ENCODE data around the gene SDK2.
A peak's percentile ranks its signal among the peaks of the same experiment; 100 is the strongest.

SDK2 gene

GRCh38 chr17:73390221-73390620, 254.0 kb downstream of the SDK2 start:
- no peak for DNase-seq (ENCODE audit: low spot score)

GRCh38 chr17:73389411-73389810, 254.8 kb downstream of the SDK2 start:
- no peak for DNase-seq (ENCODE audit: low spot score)

GRCh38 chr17:73388578-73388905, 255.7 kb downstream of the SDK2 start:
- DNase-seq (ENCODE audit: low spot score) = no peak

GRCh38 chr17:73387746-73388577, 256.3 kb downstream of the SDK2 start:
- no peak for DNase-seq (ENCODE audit: low spot score)

- no peak for DNase-seq (ENCODE audit: low spot score)
Observed at GRCh38 chr17:73386561-73386960, 257.7 kb downstream of the SDK2 start.

- DNase-seq (ENCODE audit: low spot score) = no peak
Observed at GRCh38 chr17:73384926-73385325, 259.3 kb downstream of the SDK2 start.

- no peak for DNase-seq (ENCODE audit: low spot score)
Observed at GRCh38 chr17:73380439-73381106, 263.7 kb downstream of the SDK2 start.

- DNase-seq (ENCODE audit: low spot score) = no peak
Observed at GRCh38 chr17:73379826-73380225, 264.4 kb downstream of the SDK2 start.

- no peak for DNase-seq (ENCODE audit: low spot score)
Observed at GRCh38 chr17:73378974-73379470, 265.2 kb downstream of the SDK2 start.

GRCh38 chr17:73376636-73377035, 267.6 kb downstream of the SDK2 start:
- no peak for DNase-seq (ENCODE audit: low spot score)

GRCh38 chr17:73376152-73376551, 268.1 kb downstream of the SDK2 start:
- DNase-seq (ENCODE audit: low spot score) = no peak

- no peak for DNase-seq (ENCODE audit: low spot score)
Observed at GRCh38 chr17:73371836-73372235, 272.4 kb downstream of the SDK2 start.

- DNase-seq (ENCODE audit: low spot score) = peak; percentile 93
Observed at GRCh38 chr17:73371285-73371684, 273.0 kb downstream of the SDK2 start.

- DNase-seq (ENCODE audit: low spot score) = peak; percentile 81
Observed at GRCh38 chr17:73369817-73370490, 274.3 kb downstream of the SDK2 start.

GRCh38 chr17:73369111-73369521, 275.1 kb downstream of the SDK2 start:
- DNase-seq (ENCODE audit: low spot score) = no peak

- no peak for DNase-seq (ENCODE audit: low spot score)
Observed at GRCh38 chr17:73368085-73368631, 276.1 kb downstream of the SDK2 start.

GRCh38 chr17:73365906-73366623, 278.2 kb downstream of the SDK2 start:
- DNase-seq (ENCODE audit: low spot score) = no peak

GRCh38 chr17:73365301-73365874, 278.9 kb downstream of the SDK2 start:
- no peak for DNase-seq (ENCODE audit: low spot score)

GRCh38 chr17:73364155-73364522, 280.1 kb downstream of the SDK2 start:
- no peak for DNase-seq (ENCODE audit: low spot score)

GRCh38 chr17:73363442-73364154, 280.6 kb downstream of the SDK2 start:
- no peak for DNase-seq (ENCODE audit: low spot score)

GRCh38 chr17:73362697-73363096, 281.5 kb downstream of the SDK2 start:
- DNase-seq (ENCODE audit: low spot score) = no peak

All from kidney tubule cell (primary cell).